Measurements from ENCODE around the gene OR6J1.
"Not testable (repeated sequence)": the region's sequence is repeated elsewhere in the genome, so short reads cannot be mapped to it uniquely, and the experiment has no call there.

OR6J1 gene

DNA sequence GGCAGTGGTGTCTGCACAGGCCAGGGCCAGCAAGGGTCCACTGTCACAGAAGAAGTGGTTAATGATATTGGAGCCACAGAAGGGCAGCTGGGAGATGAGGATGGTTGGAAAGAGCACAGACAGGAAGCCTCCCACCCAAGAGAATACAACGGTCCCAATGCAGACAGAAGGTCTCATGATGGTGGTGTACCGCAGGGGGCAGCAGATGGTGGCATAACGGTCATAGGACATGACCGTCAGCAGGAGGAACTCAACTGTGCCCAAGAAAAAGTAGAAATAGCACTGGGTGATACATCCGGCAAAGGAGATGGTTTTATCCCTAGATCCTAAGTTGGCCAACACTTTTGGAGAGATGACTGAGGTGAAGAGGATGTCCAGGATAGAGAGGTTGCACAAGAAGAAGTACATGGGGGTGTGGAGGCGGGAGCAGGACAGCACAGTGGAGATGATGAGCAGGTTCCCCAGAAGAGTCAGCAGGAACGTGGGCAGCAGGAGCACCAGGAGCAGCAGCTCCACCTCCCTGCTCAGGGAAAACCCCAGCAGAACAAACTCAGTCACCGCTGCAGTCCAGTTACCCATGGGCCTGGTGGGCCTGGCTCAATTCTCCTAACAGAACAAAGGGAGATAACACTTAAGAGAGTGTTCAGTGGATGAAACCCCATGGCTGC is 9.8 kb downstream of the OR6J1 start:
- Mint-ChIP-seq H3K4me1 (ENCODE audit: low read depth) (no peaks in the 10 kb centered on the region), H3K27ac (no peak overlapping the region), H3K36me3 (ENCODE audit: low read depth) (peaks cover 5% of the 10 kb centered on the region), H3K4me3 (no peak overlapping the region), H3K27me3 (no peaks in the 10 kb centered on the region), H3K9me3 (peaks cover 8% of the 10 kb centered on the region)

DNA sequence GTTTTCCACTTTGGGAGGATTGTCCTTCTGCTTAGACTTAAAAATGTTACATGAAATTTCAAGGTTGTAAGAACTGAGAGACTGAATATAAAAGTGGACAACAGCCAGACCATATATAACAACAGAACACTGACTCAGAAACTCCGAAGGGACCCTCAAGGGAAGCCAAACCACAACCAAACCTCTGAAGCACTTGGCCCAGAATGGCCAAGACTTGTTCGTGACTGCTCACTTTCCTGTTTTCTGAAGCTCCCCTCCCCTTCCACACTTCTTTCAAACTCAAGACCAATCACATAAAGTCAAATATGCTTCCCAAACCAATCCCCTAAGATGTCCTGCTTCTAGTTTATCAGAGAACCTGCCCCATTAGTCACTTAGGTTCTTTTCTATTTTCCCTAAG is 13.7 kb downstream of the OR6J1 start:
- H3K4me1 Mint-ChIP-seq (ENCODE audit: low read depth) = no peaks in the 10 kb centered on the region
- peaks cover 8% of the 10 kb centered on the region for H3K9me3 Mint-ChIP-seq
- H3K36me3 Mint-ChIP-seq (ENCODE audit: low read depth) = peaks cover 5% of the 10 kb centered on the region
- H3K27me3 Mint-ChIP-seq = peaks cover 3% of the 10 kb centered on the region
- no peak overlapping the region for H3K4me3 Mint-ChIP-seq
- no peak overlapping the region for H3K27ac Mint-ChIP-seq

DNA sequence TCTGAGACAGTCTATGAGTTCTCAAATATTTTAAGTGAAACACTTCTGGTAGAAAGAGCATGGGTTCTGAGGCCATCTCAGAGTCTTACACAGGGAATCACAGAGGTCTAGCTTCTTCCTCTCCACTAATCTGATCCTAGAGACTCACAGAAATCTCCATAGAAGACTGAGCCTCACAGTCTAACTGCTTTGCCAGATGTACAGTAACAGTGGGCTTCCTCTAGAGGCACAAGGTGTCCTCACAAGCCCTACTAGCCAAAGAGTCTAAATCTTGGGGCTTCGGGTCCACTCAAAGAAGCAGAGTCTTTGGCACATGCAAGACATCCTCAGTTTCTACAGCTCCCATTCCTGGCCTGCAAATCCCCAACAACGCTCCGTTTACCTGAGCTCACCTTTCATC is 14.1 kb downstream of the OR6J1 start:
- peaks cover 5% of the 10 kb centered on the region for H3K36me3 Mint-ChIP-seq (ENCODE audit: low read depth)
- peaks cover 8% of the 10 kb centered on the region for H3K9me3 Mint-ChIP-seq
- no peak overlapping the region for H3K4me3 Mint-ChIP-seq
- H3K4me1 Mint-ChIP-seq (ENCODE audit: low read depth) = no peaks in the 10 kb centered on the region
- H3K27me3 Mint-ChIP-seq = peaks cover 3% of the 10 kb centered on the region
- no peak overlapping the region for H3K27ac Mint-ChIP-seq

DNA sequence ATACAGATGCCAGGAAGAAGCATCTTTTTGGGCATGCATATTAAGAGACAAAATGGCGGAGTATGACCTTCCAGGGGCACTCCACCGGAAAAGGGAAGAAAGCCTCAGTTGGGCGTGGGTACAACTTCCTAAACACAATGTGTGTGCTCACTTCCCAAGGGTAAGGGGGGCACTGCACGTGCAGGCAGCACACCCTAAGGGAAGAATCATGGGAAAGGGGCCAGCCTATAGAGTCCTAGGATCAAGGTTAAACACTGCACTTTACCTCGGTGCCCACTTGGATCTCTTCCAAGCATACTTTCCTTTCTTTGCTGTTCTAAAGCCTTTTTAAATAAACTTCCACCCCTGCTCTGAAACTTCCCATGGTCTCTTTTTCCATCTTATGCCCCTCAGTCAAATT is 14.8 kb downstream of the OR6J1 start:
- Mint-ChIP-seq H3K4me1 (ENCODE audit: low read depth) (no peaks in the 10 kb centered on the region), H3K9me3 (peaks cover 8% of the 10 kb centered on the region), H3K4me3 (no peak overlapping the region), H3K27ac (no peak overlapping the region), H3K36me3 (ENCODE audit: low read depth) (peaks cover 5% of the 10 kb centered on the region), H3K27me3 (peaks cover 3% of the 10 kb centered on the region)

DNA sequence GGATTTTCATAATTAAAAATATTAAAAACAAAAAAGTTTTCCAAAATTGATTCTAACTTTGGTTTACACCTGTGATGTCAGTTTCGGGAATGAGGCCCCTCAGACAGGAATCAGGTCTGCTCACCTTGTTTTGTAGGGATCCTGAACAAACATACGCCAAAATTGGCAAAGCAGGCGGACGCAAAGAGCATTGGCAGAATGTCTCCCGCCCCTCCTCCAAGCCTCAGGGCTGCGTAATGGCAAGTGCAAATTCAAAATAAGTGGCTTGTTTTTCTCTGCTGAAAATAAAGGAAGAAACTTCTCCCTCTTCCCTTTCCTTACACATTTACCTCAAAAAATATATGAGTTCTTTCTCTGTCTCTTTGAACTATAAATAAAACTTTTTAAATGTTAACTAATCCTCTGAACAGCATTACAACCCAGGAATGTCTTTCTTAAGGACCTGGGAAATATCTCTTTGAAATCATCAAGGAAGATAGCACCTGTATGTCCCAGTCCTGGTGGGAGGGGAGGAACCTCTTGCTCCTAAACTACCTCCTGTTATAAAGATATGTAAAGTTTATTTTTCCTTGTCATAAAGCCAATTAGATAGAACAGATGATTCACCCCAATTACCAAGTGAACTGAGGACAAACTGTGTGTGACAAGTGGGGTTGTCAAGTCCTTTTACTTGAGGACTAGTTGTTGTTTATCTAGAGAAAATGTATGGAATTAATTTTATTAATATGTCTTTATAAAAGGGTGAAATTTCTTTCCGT is 16.5 kb downstream of the OR6J1 start:
- peaks cover 8% of the 10 kb centered on the region for H3K9me3 Mint-ChIP-seq
- H3K4me3 Mint-ChIP-seq = no peak overlapping the region
- H3K27me3 Mint-ChIP-seq = peaks cover 6% of the 10 kb centered on the region
- H3K27ac Mint-ChIP-seq = no peak overlapping the region
- no peaks in the 10 kb centered on the region for H3K4me1 Mint-ChIP-seq (ENCODE audit: low read depth)
- peaks cover 5% of the 10 kb centered on the region for H3K36me3 Mint-ChIP-seq (ENCODE audit: low read depth)

DNA sequence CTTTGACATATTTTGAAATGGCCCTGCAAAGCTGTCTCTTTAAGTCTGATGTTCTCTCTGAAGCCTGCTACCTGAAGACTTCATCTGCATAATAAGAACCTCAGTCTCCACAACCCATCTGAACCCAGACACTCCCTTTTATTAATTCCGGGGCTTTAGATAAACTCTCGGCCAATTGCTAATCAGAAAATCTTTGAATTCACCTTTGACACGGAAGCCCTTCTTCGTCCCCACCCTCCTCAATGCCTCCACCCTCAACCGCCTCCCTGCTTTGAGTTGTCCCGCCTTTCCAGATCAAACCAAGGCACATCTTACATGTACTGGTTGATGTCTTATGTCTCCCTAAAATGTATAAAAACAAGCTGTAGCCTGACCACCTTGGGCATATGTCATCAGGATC is 17.6 kb downstream of the OR6J1 start:
- Mint-ChIP-seq H3K27me3 (peaks cover 6% of the 10 kb centered on the region), H3K36me3 (ENCODE audit: low read depth) (peaks cover 5% of the 10 kb centered on the region), H3K9me3 (peaks cover 8% of the 10 kb centered on the region), H3K4me3 (no peak overlapping the region), H3K27ac (no peak overlapping the region), H3K4me1 (ENCODE audit: low read depth) (no peaks in the 10 kb centered on the region)

DNA sequence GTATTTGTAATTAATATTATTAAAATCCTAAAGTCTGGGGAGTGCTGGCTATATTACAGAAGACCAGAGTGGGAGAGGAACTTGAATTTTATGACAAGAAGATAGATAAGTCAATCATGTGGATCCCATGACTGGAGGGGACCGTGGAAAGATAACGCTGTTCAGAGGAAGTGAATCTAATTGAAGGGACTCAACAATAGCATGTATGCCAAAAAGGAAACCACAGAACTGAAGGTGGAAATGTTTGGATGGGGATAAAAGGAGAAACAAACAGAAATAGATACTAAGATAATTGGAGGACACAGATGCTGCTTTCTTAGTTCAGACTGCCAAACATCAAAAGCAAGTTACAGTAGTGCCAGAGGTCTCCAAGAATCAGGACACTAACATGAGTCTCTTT is 21.1 kb downstream of the OR6J1 start:
- H3K27me3 Mint-ChIP-seq = peaks cover 3% of the 10 kb centered on the region
- H3K4me3 Mint-ChIP-seq = no peak overlapping the region
- no peaks in the 10 kb centered on the region for H3K36me3 Mint-ChIP-seq (ENCODE audit: low read depth)
- no peaks in the 10 kb centered on the region for H3K9me3 Mint-ChIP-seq
- no peaks in the 10 kb centered on the region for H3K4me1 Mint-ChIP-seq (ENCODE audit: low read depth)
- no peak overlapping the region for H3K27ac Mint-ChIP-seq

DNA sequence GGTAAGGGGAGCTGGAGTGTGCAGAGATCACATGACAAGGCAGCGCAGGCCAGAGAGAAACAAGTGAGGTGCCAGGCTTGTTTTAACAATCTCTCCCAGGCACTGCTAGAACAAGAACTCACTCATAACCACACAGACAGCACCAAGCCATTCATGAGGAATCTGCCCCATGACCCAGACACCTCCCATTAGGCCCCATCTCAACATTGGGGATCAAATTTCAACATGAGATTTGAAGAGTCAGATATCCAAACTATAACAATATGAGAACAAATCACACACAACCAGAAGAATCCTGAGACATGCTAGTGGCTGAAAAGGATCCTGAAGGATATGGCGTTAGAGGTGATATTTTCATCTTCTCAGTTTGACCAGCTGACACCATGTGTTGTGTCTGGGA is 21.9 kb downstream of the OR6J1 start:
- Mint-ChIP-seq H3K9me3 (no peaks in the 10 kb centered on the region), H3K4me1 (ENCODE audit: low read depth) (no peaks in the 10 kb centered on the region), H3K27me3 (peaks cover 3% of the 10 kb centered on the region), H3K4me3 (no peak overlapping the region), H3K27ac (no peak overlapping the region), H3K36me3 (ENCODE audit: low read depth) (no peaks in the 10 kb centered on the region)

DNA sequence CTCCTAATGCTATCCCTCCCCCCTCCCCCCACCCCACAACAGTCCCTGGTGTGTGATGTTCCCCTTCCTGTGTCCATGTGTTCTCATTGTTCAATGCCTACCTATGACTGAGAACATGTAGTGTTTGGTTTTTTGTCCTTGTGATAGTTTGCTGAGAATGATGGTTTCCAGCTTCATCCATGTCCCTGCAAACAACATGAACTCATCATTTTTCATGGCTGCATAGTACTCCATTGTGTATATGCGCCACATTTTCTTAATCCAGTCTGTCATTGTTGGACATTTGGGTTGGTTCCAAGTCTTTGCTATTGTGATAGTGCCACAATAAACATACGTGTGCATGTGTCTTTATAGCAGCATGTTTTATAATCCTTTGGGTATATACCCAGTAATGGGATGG is 28.4 kb downstream of the OR6J1 start:
- not testable (repeated sequence) for H3K4me1 Mint-ChIP-seq (ENCODE audit: low read depth); H3K36me3 Mint-ChIP-seq (ENCODE audit: low read depth); H3K9me3 Mint-ChIP-seq; H3K27ac Mint-ChIP-seq; H3K4me3 Mint-ChIP-seq; H3K27me3 Mint-ChIP-seq

DNA sequence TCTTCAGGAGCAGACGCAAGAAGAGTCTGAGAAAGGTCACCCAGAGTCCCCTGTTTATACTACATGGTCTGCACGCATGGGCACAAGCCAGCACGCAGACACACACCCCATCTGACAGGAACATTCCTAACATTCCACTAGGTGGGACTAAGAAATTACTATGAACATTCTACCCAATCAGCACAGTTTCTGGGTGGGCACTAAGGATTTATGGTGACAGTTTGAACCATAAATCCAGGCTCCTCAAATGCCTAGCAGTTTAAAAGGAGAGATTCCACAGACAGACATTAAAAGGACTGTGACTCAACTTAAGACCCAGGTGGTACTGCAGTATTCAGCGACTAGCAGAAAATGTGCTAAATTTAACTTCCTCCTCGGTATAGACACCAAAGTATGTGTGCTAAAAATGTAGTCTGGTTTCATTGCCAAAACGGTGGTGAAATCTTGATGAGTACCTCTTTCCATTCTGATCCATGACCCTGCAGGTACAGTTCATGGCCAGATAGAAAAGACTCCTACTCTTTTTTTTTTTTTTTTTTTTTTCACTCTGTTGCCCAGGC is 29.8 kb downstream of the OR6J1 start:
- H3K27ac Mint-ChIP-seq = no peak overlapping the region
- H3K4me1 Mint-ChIP-seq (ENCODE audit: low read depth) = peaks cover 5% of the 10 kb centered on the region
- peaks cover 14% of the 10 kb centered on the region for H3K36me3 Mint-ChIP-seq (ENCODE audit: low read depth)
- H3K4me3 Mint-ChIP-seq = no peak overlapping the region
- H3K9me3 Mint-ChIP-seq = no peaks in the 10 kb centered on the region
- H3K27me3 Mint-ChIP-seq = no peaks in the 10 kb centered on the region

DNA sequence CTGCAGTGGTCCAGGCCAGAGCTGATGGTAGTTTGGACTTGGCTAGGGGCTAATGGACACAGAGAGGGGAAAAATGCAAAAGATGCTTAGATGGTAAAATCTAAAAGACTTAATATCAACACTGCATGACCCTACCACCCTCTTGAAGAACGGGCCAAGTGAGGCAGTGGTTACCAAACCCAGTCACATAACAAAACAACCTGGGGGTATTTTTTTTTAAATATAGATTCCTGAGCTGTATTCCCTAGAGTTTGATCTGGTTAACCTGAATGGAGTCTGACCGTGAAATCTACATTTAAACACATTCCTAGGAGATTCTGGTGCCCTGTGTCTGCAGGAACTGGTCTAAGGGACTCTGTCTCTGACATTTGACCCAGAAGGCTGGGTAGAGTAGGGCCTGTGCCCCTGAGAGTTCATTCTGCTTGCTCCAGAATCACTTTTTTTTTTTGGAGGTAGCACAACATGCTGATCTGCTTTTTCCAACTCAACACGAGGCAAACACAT is 30.4 kb downstream of the OR6J1 start:
- Mint-ChIP-seq H3K9me3 (no peaks in the 10 kb centered on the region), H3K27ac (no peak overlapping the region), H3K27me3 (no peaks in the 10 kb centered on the region), H3K36me3 (ENCODE audit: low read depth) (peaks cover 14% of the 10 kb centered on the region), H3K4me1 (ENCODE audit: low read depth) (peaks cover 5% of the 10 kb centered on the region), H3K4me3 (no peak overlapping the region)

DNA sequence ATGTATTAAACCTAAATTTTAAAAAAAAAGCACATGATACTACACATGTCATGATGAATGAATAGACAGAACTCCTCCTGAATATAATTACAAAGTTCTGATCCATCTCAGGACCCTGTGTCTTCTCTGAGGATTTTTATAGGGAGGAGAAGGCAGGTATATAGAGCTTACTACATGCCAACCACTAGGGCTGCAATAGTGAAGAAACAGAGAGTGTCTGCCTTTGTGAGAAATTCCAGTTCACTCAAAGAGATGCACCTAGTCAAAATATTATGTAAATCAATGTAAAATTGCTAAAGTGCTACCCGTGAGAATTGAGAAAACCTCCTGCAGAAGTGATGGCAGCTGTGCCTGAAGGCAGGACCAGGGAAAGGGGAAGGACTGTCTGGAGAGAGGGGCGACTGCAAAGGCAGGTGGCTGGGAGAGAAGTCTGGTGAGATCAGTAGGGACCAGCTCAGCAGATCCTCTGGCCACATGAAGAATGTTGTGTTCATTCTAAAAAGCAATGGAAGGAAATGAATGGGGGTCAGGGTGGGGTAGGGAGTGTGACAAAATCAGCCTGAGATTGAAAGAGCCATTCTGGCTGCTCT is 31.0 kb downstream of the OR6J1 start:
- Mint-ChIP-seq H3K27ac (no peak overlapping the region), H3K9me3 (no peaks in the 10 kb centered on the region), H3K27me3 (no peaks in the 10 kb centered on the region), H3K36me3 (ENCODE audit: low read depth) (peaks cover 14% of the 10 kb centered on the region), H3K4me1 (ENCODE audit: low read depth) (peaks cover 5% of the 10 kb centered on the region), H3K4me3 (no peak overlapping the region)

DNA sequence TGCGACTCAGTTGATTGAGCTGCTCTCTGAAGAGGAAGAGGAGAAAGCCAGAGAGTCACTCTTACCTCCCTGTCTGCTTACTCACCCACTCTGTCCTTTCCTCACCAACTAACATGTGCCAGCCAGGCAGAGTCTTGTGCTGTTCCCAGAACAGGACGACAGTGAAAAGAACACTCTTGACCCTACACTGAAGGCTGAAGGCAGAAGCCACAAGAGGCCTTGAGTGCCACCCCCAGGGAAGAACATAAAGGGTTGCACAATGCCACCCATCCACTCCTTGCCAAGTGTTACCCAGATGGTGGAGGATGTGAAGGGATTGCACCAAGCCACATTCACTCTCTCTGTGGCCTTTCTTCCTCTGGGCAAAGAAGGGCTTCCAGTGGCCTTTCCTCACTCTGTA is 33.2 kb downstream of the OR6J1 start:
- no peaks in the 10 kb centered on the region for H3K27me3 Mint-ChIP-seq
- no peaks in the 10 kb centered on the region for H3K9me3 Mint-ChIP-seq
- peaks cover 21% of the 10 kb centered on the region for H3K36me3 Mint-ChIP-seq (ENCODE audit: low read depth)
- no peak overlapping the region for H3K4me3 Mint-ChIP-seq
- H3K4me1 Mint-ChIP-seq (ENCODE audit: low read depth) = peaks cover 5% of the 10 kb centered on the region
- H3K27ac Mint-ChIP-seq = no peak overlapping the region

DNA sequence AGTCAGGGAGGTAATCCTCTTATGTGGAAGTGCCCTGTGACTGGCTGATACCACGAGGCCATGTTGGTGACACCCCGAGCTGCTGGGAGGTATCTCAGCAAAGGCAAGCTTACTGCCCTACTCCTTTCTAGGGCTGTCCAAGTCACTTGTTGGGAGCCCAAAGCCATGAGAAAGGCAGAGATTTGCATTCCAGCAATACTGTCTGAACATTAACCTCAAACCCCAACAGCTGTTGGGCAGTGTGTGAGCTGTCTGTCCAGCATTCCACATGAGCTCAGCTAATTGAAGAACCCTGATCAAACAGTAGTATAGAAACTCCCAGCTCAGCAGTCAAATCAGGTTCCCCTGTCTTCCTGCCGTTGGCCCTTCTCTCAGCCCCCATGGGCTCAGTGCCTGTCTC is 36.9 kb downstream of the OR6J1 start:
- Mint-ChIP-seq H3K4me1 (ENCODE audit: low read depth) (no peaks in the 10 kb centered on the region), H3K36me3 (ENCODE audit: low read depth) (peaks cover 43% of the 10 kb centered on the region), H3K27ac (no peak overlapping the region), H3K4me3 (no peak overlapping the region), H3K9me3 (no peaks in the 10 kb centered on the region), H3K27me3 (no peaks in the 10 kb centered on the region)

DNA sequence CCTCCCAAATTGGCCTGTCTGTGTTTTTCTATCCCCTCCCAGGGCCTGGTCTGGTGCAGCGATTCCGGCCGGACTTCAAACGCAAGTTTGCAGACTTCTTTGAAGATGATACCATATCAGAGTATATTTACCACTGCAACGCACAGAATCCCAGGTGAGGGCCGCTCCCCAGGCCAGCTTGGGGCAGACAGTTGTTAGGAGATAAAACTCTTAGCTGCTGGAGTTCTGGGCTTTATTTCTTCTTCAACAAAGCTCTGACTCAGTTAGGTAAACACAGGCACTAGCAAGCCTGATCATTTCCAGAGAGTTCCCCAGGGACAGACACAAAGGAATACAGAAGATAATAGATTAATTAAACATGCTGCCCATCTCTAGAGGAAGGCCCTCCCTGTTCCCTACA is 37.8 kb downstream of the OR6J1 start:
- Mint-ChIP-seq H3K27ac (no peak overlapping the region), H3K4me1 (ENCODE audit: low read depth) (no peaks in the 10 kb centered on the region), H3K9me3 (no peaks in the 10 kb centered on the region), H3K27me3 (no peaks in the 10 kb centered on the region), H3K4me3 (no peak overlapping the region), H3K36me3 (ENCODE audit: low read depth) (peaks cover 48% of the 10 kb centered on the region)

All from stimulated activated naive CD8-positive, alpha-beta T cell treated with anti-CD3 and anti-CD28 coated beads, Interleukin-15, Interleukin-2, amounts not matched to agents 100 ng/mL and 50 ng/mL, for 24 hours (primary cell).